GM21515 (cell line): ENCODE data around the gene POU3F2.

Source experiments
- ATAC-seq: cut with Tn5 transposase; IDR thresholded peaks from one replicate; pipeline ENCODE4 v1.9.1; 2021; ENCODE audit not compliant: unreplicated experiment

Gene POU3F2

DNA sequence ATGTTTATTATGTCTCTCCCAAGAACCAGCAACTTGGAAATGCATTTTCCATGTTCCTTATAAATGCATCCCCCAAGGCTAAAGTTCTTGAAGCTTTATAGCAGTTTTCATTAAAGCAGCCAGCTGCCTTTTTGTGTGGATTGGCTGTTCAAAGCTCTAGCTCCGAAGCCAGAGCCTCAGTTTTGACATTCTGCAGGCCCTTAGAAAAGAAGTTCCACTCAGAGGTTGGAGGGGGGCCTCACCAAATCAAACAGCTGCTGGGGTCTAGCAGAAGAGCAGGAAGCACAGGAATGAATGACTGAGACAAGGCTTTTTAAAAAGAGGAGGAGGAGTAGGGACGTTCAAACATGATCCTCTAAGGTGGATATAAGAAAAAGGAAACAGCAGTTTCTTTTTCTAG, 4.2 kb upstream of the POU3F2 start:
- ATAC-seq: no peak

- ATAC-seq: no peak
These were observed 3.1 kb upstream of the POU3F2 start for GRCh38 chr6:98831057-98831958.

- ATAC-seq: no peak
These were observed 2.5 kb upstream of the POU3F2 start for GRCh38 chr6:98831959-98832283.

GRCh38 chr6:98832284-98833056, 1.9 kb upstream of the POU3F2 start:
- no peak for ATAC-seq

- no peak for ATAC-seq
These were observed 1.4 kb upstream of the POU3F2 start for GRCh38 chr6:98833057-98833306.

DNA sequence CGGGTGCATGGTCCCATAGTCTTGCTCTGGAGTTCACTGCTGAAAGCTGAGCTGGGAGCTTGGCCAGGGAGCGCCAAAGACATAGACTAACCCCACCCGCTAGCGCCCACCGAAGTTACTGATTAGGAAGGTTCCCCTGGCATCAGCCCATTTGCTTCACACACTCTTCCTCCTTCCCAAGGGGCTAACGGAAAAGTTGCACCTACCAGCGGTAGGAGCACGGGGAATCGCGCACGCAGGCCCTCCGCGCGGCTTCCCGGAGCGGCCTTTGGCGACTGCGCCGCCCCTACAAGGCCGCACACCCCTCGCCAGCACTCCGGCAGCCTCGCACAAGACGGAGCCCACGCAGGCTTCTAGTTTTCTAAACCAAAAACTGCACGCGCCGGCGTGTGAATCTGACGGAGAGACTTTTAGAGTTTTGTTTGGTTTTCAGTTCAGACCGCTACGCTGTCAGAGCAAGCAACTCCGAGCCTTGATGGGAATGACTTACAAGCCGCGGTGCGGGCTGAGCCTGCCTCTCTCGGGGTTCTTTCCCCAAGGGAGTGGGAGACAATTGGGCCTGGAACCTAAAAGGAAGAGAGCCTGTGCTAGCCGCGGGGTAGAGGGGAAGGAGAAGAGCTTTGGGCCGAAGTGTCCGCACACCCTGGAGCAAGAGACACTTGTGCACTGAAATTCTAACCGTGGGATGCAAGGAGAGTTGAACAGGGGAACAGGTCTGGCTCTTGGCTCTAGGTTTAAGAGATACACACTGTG, 891 bp upstream of the POU3F2 start:
- ATAC-seq: no peak

DNA sequence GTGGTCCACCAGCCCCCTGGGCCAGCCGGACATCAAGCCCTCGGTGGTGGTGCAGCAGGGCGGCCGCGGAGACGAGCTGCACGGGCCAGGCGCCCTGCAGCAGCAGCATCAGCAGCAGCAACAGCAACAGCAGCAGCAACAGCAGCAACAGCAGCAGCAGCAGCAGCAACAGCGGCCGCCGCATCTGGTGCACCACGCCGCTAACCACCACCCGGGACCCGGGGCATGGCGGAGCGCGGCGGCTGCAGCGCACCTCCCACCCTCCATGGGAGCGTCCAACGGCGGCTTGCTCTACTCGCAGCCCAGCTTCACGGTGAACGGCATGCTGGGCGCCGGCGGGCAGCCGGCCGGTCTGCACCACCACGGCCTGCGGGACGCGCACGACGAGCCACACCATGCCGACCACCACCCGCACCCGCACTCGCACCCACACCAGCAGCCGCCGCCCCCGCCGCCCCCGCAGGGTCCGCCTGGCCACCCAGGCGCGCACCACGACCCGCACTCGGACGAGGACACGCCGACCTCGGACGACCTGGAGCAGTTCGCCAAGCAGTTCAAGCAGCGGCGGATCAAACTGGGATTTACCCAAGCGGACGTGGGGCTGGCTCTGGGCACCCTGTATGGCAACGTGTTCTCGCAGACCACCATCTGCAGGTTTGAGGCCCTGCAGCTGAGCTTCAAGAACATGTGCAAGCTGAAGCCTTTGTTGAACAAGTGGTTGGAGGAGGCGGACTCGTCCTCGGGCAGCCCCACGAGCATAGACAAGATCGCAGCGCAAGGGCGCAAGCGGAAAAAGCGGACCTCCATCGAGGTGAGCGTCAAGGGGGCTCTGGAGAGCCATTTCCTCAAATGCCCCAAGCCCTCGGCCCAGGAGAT, 1.0 kb downstream of the POU3F2 start:
- no peak for ATAC-seq

- ATAC-seq: no peak
These were observed 1.9 kb downstream of the POU3F2 start for GRCh38 chr6:98836025-98836961.

DNA sequence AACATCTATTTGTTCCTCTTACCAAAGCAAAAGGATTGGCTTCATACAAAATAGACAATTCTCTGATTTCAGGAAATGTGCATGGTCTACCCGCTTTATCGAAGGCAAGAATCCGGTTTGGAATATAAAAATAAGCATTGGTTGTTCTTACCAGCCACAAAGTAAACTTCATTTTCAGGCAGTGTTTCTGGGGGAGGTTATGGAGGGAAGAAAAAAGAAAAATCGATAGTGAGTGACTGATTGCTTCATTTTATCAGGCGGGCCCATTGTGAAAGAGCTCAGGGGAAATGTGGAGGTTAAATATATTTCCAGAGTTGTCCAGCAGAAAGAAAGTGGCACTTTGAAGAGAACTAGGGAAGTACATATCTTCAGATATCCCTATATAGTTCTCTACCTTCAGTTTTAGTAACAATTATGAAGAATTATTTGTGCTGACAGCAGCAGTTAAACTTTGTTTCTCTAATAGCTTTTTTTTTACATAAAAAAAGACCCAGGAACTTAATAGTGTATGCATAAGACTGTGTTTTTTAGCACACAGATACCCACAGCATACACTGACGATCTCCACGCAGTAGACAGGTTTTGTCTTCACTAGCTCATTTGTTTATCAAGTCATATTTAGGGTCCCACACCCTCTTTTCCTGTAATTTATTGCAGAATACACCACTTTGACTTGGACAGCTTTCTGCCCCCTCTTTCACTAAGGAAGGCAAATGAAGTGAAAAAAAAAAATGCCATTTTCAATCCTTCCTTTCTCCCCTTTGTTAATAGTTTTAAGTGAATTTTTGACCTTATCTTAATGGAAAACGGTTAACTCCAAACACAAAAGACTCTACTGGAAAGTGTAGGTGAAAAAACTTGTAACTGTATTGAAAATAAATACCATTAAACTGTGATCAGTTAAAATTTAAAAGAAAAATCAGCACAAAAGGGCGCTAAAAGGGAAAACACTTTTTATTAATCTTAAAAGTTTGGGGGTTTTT, 2.9 kb downstream of the POU3F2 start:
- no peak for ATAC-seq

DNA sequence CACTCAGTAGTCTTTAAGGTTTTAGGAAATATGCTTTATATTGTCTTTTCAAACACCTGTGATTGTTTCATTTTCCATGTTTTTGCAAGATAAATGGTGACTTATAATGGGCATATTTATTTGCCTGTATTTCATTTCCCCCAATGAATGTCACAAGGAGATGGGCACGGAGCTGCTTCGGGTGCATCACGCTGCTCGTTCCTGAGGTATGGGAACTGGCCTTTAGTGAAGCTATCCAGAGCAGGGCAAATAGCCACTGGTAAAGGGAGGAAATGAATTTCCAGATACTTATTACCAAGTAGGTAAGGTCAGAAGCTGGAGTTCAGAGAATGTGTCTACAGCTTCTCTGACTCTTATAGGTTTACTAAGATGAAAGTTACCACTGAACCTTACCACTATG, 3.7 kb downstream of the POU3F2 start:
- no peak for ATAC-seq

DNA sequence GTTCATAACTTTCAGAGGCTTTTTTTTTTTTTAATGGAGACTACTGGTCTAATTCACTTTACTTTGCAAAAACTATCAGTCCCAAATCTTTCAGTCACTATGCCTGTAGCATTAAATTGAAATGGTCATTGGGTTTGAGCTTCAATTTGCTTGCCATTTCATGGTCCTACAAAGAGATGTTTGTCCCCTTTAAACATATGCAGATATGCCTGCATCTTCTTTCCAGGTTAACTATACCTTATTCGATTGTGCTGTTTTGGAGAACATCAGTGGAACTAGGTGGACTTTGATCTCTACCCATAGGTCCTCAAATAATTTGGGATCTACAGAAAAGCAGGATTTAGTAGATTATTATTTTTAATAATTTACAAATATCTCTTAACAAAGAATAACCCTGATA, 4.6 kb downstream of the POU3F2 start:
- no peak for ATAC-seq

- no peak for ATAC-seq
These were observed 5.5 kb downstream of the POU3F2 start for GRCh38 chr6:98839781-98840361.

GRCh38 chr6:98840385-98840784, 6.0 kb downstream of the POU3F2 start:
- ATAC-seq: no peak

DNA sequence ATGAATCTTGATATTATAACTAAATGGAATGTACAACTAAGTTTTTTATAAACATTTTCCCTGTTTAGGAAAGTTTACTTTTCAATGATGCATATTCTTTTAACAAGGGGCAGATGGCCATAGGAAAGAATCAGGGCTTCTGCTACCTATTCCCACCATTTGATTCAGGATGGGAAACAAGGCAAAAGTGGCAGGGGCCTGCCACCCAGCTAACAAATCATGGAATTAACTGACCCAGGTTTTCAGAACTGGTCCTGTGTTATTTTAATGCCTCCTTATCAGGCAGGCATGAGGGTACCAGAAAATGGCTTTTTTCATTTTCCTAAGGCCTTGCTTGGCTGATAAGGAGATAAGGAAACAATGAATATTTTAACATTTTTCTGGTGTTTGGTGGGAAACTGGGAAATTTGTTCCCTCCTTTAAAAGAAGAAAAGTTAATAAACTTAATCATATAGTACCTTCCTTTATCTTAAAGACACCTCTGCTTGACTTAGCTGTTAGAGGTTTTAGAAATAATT, 6.7 kb downstream of the POU3F2 start:
- ATAC-seq: no peak

- ATAC-seq: no peak
These were observed 7.4 kb downstream of the POU3F2 start for GRCh38 chr6:98841621-98842341.

GRCh38 chr6:98842342-98843180, 8.2 kb downstream of the POU3F2 start:
- ATAC-seq: no peak
